B cell (primary cell): ENCODE data around the gene TRIM62. TPM values are rescaled to one million over a fixed set of nuclear protein-coding genes. Genes with fewer than 3 reads are reported as not detected.

Source experiments
- ATAC-seq: fragments of 200-7000 bp; cut with Tn5 transposase; one replicate; pipeline ENCODE4 v1.10.0; 2021; ENCODE audit warnings: low read depth, mild to moderate bottlenecking, moderate number of reproducible peaks, moderate library complexity
- CTCF ChIA-PET: fragments of 350-600 bp; sonication (Branson Sonifier 250); formaldehyde crosslinking; loops from one replicate; lab custom pipeline; 2021; ENCODE audit warnings: antibody characterized with exemption, inconsistent platforms; lab: Charles Lee
- POLR2A ChIA-PET: fragments of 350-600 bp; sonication (Branson Sonifier 250); formaldehyde crosslinking; loops from one replicate; lab custom pipeline; 2021; ENCODE audit warnings: antibody characterized with exemption; lab: Charles Lee
- DNase-seq: peaks from one replicate; pipeline ENCODE4 v3.0.0; 2013
- H2AFZ ChIP-seq: 2 replicates; pipeline ENCODE4 v1.6.1; 2012; ENCODE audit warnings: mild to moderate bottlenecking, low read depth, low read length; ENCODE audit not compliant: insufficient read depth, poor library complexity, severe bottlenecking
- H3K27ac ChIP-seq, 2 donors: 1 replicate in 1 of 2; 2 replicates in 1 of 2; pipeline ENCODE4 v1.5.1; 2012 to 2013; ENCODE audit warnings: low read length in 2 of 2, mild to moderate bottlenecking in 2 of 2, moderate library complexity in 1 of 2
- H3K27me3 ChIP-seq, 4 experiments: fragments of 200-600 bp in 1 of 4; sonication (generic) in 1 of 4; replicated peaks in 1 of 4; 1 replicate in 2 of 4; 2 replicates in 2 of 4; pipeline versions ENCODE4 v1.6.1 to v1.7.0; 2013 to 2016; ENCODE audit warnings: low read length in 3 of 4, mild to moderate bottlenecking in 2 of 4, mixed read lengths in 1 of 4, moderate library complexity in 1 of 4; ENCODE audit not compliant: insufficient read depth in 4 of 4, control insufficient read depth in 3 of 4; ENCODE audit errors: control extremely low read depth in 1 of 4
- H3K36me3 ChIP-seq, 2 experiments: replicated peaks in 1 of 2; 1 replicate in 1 of 2; 2 replicates in 1 of 2; pipeline versions ENCODE4 v1.6.1 to v1.7.1; 2013; ENCODE audit warnings: low read length in 1 of 2; ENCODE audit not compliant: insufficient read depth in 2 of 2, control insufficient read depth in 1 of 2; ENCODE audit errors: control extremely low read depth in 1 of 2, extremely low read depth in 1 of 2
- H3K4me1 ChIP-seq, 2 donors: fragments of 200-600 bp in 1 of 2; sonication (generic) in 1 of 2; 1 replicate in 1 of 2; 2 replicates in 1 of 2; pipeline versions ENCODE4 v1.5.1 to v1.6.1; 2013 to 2017; ENCODE audit warnings: low read length in 2 of 2; ENCODE audit not compliant: control insufficient read depth in 2 of 2, insufficient read depth in 2 of 2
- H3K4me2 ChIP-seq: replicated peaks from 2 replicates; pipeline ENCODE3; 2012; ENCODE audit warnings: mild to moderate bottlenecking, low read depth, low read length; ENCODE audit not compliant: poor library complexity, severe bottlenecking
- H3K4me3 ChIP-seq, 5 experiments: fragments of 200-600 bp in 1 of 5; sonication (generic) in 1 of 5; 1 replicate in 3 of 5; 2 replicates in 2 of 5; pipeline versions ENCODE4 v1.5.1 to v1.7.0; 2011 to 2016; ENCODE audit warnings: low read length in 4 of 5, mild to moderate bottlenecking in 4 of 5, low read depth in 2 of 5, control low read depth in 1 of 5, moderate library complexity in 1 of 5; ENCODE audit not compliant: insufficient read depth in 1 of 5; ENCODE audit errors: control extremely low read depth in 1 of 5, extremely low read depth in 1 of 5
- H3K79me2 ChIP-seq: fragments of 200-600 bp; sonication (generic); one replicate; pipeline ENCODE4 v1.6.0; 2016; ENCODE audit warnings: low read length; ENCODE audit not compliant: control insufficient read depth, insufficient read depth
- H3K9ac ChIP-seq: fragments of 200-600 bp; sonication (generic); 2 replicates; pipeline ENCODE4 v1.6.1; 2017; ENCODE audit warnings: mild to moderate bottlenecking, low read length, moderate library complexity
- H3K9me3 ChIP-seq, 3 donors: one replicate each; pipeline versions ENCODE4 v1.6.1 to v1.7.1; 2013; ENCODE audit warnings: low read length in 2 of 3; ENCODE audit not compliant: control insufficient read depth in 2 of 3, insufficient read depth in 1 of 3; ENCODE audit errors: control extremely low read depth in 1 of 3
- H4K20me1 ChIP-seq: 2 replicates; pipeline ENCODE4 v1.6.0; 2012; ENCODE audit warnings: mild to moderate bottlenecking, low read length; ENCODE audit not compliant: insufficient read depth, control insufficient read depth, poor library complexity, severe bottlenecking
- H3K27ac Mint-ChIP-seq: one replicate; pipeline ENCODE4 v1.8.0; 2021; ENCODE audit warnings: mixed read lengths
- H3K27me3 Mint-ChIP-seq: one replicate; pipeline ENCODE4 v1.8.0; 2021; ENCODE audit warnings: mixed read lengths
- H3K4me1 Mint-ChIP-seq: one replicate; pipeline ENCODE4 v1.8.0; 2021; ENCODE audit warnings: mixed read lengths
- H3K4me3 Mint-ChIP-seq: one replicate; pipeline ENCODE4 v1.8.0; 2021; ENCODE audit warnings: mixed read lengths
- H3K9me3 Mint-ChIP-seq: one replicate; pipeline ENCODE4 v1.8.0; 2022; ENCODE audit warnings: mixed read lengths; ENCODE audit not compliant: insufficient read depth
- EZH2 ChIP-seq: IDR thresholded peaks from 2 replicates; pipeline ENCODE4 v1.6.1; 2012; ENCODE audit warnings: borderline replicate concordance, low read depth, mild to moderate bottlenecking, moderate library complexity, low read length; ENCODE audit not compliant: insufficient read depth, poor library complexity, severe bottlenecking
- WGBS: methylation state at CpG from one replicate; pipeline ENCODE4 v1.1.5; 2013; ENCODE audit warnings: missing lambda C conversion rate; ENCODE audit not compliant: insufficient coverage; 5-methylcytosine and 5-hydroxymethylcytosine counted together
- intact Hi-C: fragments of 100-400 bp; cut with micrococcal nuclease; formaldehyde crosslinking; loops from one replicate; pipeline ENCODE4 v1.10.0; 2022
- polyA plus RNA-seq: library from polyadenylated mRNA; depleted of rRNA; stranded (reverse); fragments of >200 nt; gene quantifications from 2 replicates; pipeline ENCODE4 v1.2.3, GENCODE V29; 2012
- total RNA-seq, 2 donors: library from RNA; stranded (reverse); fragments of 120-200 nt in 1 of 2; gene quantifications; 1 replicate in 1 of 2; 2 replicates in 1 of 2; pipeline versions ENCODE4 v1.2.3 to v1.2.4, GENCODE V29; 2013 to 2022
- TF ChIP-seq, protein P1 (sequence below): fragments of 200-600 bp; IDR thresholded peaks from one replicate; pipeline ENCODE4 v1.8.0; 2022; ENCODE audit warnings: antibody characterized with exemption, mild to moderate bottlenecking

The TRIM62 gene
- total and polyA plus RNA-seq, 2 donors (not counting 1 experiment from before 2014, with no cell fraction given), result 10.7 to 24.1 TPM

DNA sequence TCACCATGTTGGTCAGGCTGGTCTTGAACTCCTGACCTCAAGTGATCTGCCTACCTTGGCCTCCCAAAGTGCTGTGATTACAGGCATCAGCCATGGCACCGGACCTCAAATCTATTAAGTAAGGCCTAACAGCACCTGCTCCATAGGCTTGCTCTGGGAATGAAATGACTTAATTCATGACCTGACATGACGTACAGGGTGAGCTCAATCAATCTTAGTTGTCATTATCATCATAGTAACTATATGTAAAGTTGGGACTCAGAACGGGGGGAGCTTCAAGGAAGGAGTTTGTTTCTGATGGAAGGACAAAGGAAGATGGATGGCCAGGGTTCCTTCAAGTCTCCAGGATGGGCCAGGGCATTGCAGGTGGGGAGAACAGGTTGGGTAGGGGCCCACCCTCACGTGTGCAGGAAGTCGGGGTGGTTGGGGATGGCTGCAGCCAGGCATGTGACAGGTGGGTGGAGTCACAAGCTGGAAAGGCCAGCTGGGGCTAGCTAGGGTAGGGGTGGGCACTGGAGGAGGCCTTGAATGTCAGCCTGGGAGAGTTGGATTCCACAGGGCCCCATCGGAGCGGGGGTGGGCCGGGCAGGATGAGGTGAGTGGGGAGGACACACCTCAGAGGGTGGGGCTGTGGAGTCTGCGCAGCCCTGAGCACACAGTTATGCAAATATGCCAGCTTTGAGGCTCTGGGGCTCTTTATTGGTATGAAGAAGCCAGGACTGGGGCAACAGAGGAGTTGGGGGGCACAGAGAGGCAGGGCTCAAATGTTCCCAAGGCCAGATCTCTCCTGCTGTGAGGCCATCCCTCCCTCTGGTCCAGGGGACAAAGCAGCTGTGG lies 9.6 kb downstream of the TRIM62 start:
- ATAC-seq (no peak), DNase-seq (no peak)
- Histone ChIP-seq H3K79me2 (peaks cover 11% of the 10 kb centered on the region), H2AFZ (no peak overlapping the region), H4K20me1 (peaks cover 17% of the 10 kb centered on the region), H3K4me3 (no peak overlapping the region), H3K9ac (no peak overlapping the region), H3K27me3 (no peaks in the 10 kb centered on the region), H3K9me3 (no peaks in the 10 kb centered on the region), H3K27ac (no peak overlapping the region), H3K4me1 (peaks cover 0 to 6% of the 10 kb centered on the region in 2 donors), H3K36me3 (peaks cover 0 to 27% of the 10 kb centered on the region in 2 experiments), H3K4me2 (no peak overlapping the region)
- 76% methylated on average over 6 of the region's 9 CpGs for WGBS
- POLR2A ChIA-PET, result interaction anchor here (1.8 kb wide), 1 partner anchor 9 kb away, joined by 11 read pairs; the partner anchor contains the start of gene TRIM62
- Mint-ChIP-seq H3K4me1 (peaks cover 15% of the 10 kb centered on the region), H3K27me3 (no peaks in the 10 kb centered on the region), H3K4me3 (no peak overlapping the region), H3K27ac (no peak overlapping the region), H3K9me3 (no peaks in the 10 kb centered on the region)
- CTCF ChIA-PET, result interaction anchor here (1.0 to 1.4 kb wide), 2 partner anchors 37 to 123 kb away, joined by 3 to 4 read pairs; no protein-coding TSS in a partner anchor
- TF ChIP-seq, protein P1, sequence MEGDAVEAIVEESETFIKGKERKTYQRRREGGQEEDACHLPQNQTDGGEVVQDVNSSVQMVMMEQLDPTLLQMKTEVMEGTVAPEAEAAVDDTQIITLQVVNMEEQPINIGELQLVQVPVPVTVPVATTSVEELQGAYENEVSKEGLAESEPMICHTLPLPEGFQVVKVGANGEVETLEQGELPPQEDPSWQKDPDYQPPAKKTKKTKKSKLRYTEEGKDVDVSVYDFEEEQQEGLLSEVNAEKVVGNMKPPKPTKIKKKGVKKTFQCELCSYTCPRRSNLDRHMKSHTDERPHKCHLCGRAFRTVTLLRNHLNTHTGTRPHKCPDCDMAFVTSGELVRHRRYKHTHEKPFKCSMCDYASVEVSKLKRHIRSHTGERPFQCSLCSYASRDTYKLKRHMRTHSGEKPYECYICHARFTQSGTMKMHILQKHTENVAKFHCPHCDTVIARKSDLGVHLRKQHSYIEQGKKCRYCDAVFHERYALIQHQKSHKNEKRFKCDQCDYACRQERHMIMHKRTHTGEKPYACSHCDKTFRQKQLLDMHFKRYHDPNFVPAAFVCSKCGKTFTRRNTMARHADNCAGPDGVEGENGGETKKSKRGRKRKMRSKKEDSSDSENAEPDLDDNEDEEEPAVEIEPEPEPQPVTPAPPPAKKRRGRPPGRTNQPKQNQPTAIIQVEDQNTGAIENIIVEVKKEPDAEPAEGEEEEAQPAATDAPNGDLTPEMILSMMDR, result no peak
- no peak for TF ChIP-seq EZH2
- intact Hi-C loops, result no loop called here
